ENCODE results near the gene TLE1.

DNA sequence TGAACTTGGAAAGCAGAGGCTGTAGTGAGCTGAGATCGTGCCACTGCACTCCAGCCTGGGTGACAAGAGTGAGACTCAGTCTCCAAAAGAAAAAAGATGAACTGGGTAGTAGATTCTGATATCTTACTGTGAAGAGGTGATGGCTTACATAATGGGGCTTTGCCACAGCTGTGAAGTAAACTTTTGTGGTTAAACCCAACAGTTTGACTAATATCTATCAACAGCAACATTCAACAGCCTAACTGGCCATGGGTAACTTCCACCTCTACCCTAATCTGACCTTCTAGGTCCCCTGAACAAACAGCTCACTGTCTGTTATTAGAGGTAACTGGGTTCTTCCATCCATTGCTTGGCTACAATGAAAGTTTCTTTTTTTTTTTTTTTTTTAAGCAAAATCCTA is 52.1 kb downstream of the TLE1 start:
- TF ChIP-seq, protein P1, sequence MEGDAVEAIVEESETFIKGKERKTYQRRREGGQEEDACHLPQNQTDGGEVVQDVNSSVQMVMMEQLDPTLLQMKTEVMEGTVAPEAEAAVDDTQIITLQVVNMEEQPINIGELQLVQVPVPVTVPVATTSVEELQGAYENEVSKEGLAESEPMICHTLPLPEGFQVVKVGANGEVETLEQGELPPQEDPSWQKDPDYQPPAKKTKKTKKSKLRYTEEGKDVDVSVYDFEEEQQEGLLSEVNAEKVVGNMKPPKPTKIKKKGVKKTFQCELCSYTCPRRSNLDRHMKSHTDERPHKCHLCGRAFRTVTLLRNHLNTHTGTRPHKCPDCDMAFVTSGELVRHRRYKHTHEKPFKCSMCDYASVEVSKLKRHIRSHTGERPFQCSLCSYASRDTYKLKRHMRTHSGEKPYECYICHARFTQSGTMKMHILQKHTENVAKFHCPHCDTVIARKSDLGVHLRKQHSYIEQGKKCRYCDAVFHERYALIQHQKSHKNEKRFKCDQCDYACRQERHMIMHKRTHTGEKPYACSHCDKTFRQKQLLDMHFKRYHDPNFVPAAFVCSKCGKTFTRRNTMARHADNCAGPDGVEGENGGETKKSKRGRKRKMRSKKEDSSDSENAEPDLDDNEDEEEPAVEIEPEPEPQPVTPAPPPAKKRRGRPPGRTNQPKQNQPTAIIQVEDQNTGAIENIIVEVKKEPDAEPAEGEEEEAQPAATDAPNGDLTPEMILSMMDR (IDR thresholded peaks at IDR 0.05; ENCODE audit: low read length), result no peak
- TF ChIP-seq EZH2 (IDR thresholded peaks at IDR 0.05; ENCODE audit: borderline replicate concordance, low read length), result no peak
